Caco-2 (cell line): ENCODE data around the gene ACLY. TPM values are rescaled to one million over a fixed set of nuclear protein-coding genes. Genes with fewer than 3 reads are reported as not detected.

Experiments
- BruUV-seq: library from RNA; stranded (reverse); fragments of 400-500 nt; replicated peaks from 2 replicates; lab custom pipeline; 2021; lab: Mats Ljungman, UMichigan
- CTCF ChIA-PET: fragments of 300-600 bp; sonication (Branson Sonifier 250); formaldehyde crosslinking; loops from one replicate; lab custom pipeline; 2022; ENCODE audit warnings: antibody characterized with exemption; lab: Charles Lee
- POLR2A ChIA-PET: fragments of 300-600 bp; sonication (Branson Sonifier 250); formaldehyde crosslinking; loops from one replicate; lab custom pipeline; 2022; ENCODE audit warnings: antibody characterized with exemption; lab: Charles Lee
- DNase-seq, 2 experiments: peaks; one replicate each; pipeline versions ENCODE4 v3.0.0 to v3.0.0-alpha.2; 2020 to 2022
- H3K27me3 ChIP-seq: replicated peaks from 2 replicates; pipeline ENCODE4 v1.6.0; 2011; ENCODE audit warnings: low read length; ENCODE audit not compliant: control insufficient read depth, insufficient read depth
- H3K36me3 ChIP-seq: 2 replicates; pipeline ENCODE4 v1.5.1; 2011; ENCODE audit warnings: low read length; ENCODE audit not compliant: control insufficient read depth, insufficient read depth
- H3K4me1 ChIP-seq: fragments of 250-450 bp; sonication (Bioruptor Pico); 2 replicates; pipeline ENCODE4 v1.5.1; 2020; ENCODE audit warnings: mild to moderate bottlenecking
- H3K4me3 ChIP-seq: 2 replicates; pipeline ENCODE4 v1.5.1; 2011; ENCODE audit warnings: low read depth, mild to moderate bottlenecking, control low read depth, low read length
- H3K9me3 ChIP-seq: fragments of 250-450 bp; sonication (Bioruptor Pico); 2 replicates; pipeline ENCODE4 v1.5.1; 2020; ENCODE audit warnings: mild to moderate bottlenecking, moderate library complexity
- H3K27ac Mint-ChIP-seq: one replicate; pipeline ENCODE4 v1.8.0; 2022; ENCODE audit warnings: mixed read lengths; ENCODE audit not compliant: unreplicated experiment
- H3K27me3 Mint-ChIP-seq: one replicate; pipeline ENCODE4 v1.8.0; 2022; ENCODE audit warnings: mixed read lengths; ENCODE audit not compliant: insufficient read depth, unreplicated experiment
- H3K36me3 Mint-ChIP-seq: one replicate; pipeline ENCODE4 v1.8.0; 2022; ENCODE audit warnings: mild to moderate bottlenecking, mixed read lengths; ENCODE audit not compliant: insufficient read depth, unreplicated experiment
- H3K4me1 Mint-ChIP-seq: one replicate; pipeline ENCODE4 v1.8.0; 2022; ENCODE audit warnings: low read depth, mixed read lengths; ENCODE audit not compliant: unreplicated experiment
- H3K4me3 Mint-ChIP-seq: one replicate; pipeline ENCODE4 v1.8.0; 2022; ENCODE audit warnings: mild to moderate bottlenecking, moderate library complexity, mixed read lengths; ENCODE audit not compliant: unreplicated experiment
- H3K9me3 Mint-ChIP-seq: one replicate; pipeline ENCODE4 v1.8.0; 2022; ENCODE audit warnings: mixed read lengths; ENCODE audit not compliant: unreplicated experiment
- CTCF ChIP-seq, 2 experiments: fragments of 200-600 bp in 1 of 2; IDR thresholded peaks; 1 replicate in 1 of 2; 2 replicates in 1 of 2; pipeline versions ENCODE4 v1.5.1 to v1.8.0; 2011 to 2022; ENCODE audit warnings: antibody characterized with exemption in 1 of 2, control low read depth in 1 of 2, inconsistent platforms in 1 of 2, low read depth in 1 of 2, low read length in 1 of 2, mild to moderate bottlenecking in 1 of 2, moderate library complexity in 1 of 2; ENCODE audit not compliant: insufficient read depth in 1 of 2, severe bottlenecking in 1 of 2, unreplicated experiment in 1 of 2
- intact Hi-C: fragments of 100-400 bp; cut with micrococcal nuclease; formaldehyde crosslinking; loops from one replicate; pipeline ENCODE4 v1.10.0; 2022; ENCODE audit not compliant: unreplicated experiment
- total RNA-seq: library from RNA; stranded (reverse); gene quantifications from 2 replicates; pipeline ENCODE4 v1.2.3, GENCODE V29; 2022

ACLY gene
- total RNA-seq, 1 experiment from 2014 or later, result 246 TPM

GRCh38 chr17:41870097-41870496 lies 48.7 kb downstream of the ACLY start:
- Mint-ChIP-seq H3K27ac (no peak overlapping the region), H3K36me3 (peaks cover 85% of the 10 kb centered on the region), H3K9me3 (no peaks in the 10 kb centered on the region), H3K4me3 (no peak overlapping the region), H3K4me1 (no peaks in the 10 kb centered on the region), H3K27me3 (no peaks in the 10 kb centered on the region)
- Histone ChIP-seq H3K4me1 (0 out of 2 replicates have a peak, but pooled peaks cover 5% of the 10 kb centered on the region), H3K36me3 (peaks cover 10% of the 10 kb centered on the region), H3K4me3 (no peak overlapping the region), H3K27me3 (no peaks in the 10 kb centered on the region), H3K9me3 (no peaks in the 10 kb centered on the region)
- intact Hi-C loops, result no loop called here
- DNase-seq, result no peak
- no peak for TF ChIP-seq CTCF (IDR thresholded peaks at IDR 0.05; ENCODE audit: insufficient read depth in 1 of 2, low read depth in 1 of 2, low read length in 1 of 2, severe bottlenecking in 1 of 2, unreplicated experiment in 1 of 2)
- CTCF ChIA-PET, result interaction anchor here (0.5 to 0.6 kb wide), 2 partner anchors 14 to 87 kb away, joined by 5 to 9 read pairs; no protein-coding TSS in a partner anchor
- BruUV-seq, result no TSS peak
- POLR2A ChIA-PET, result no interaction called here

- intact Hi-C loops, result no loop called here
- H3K36me3 Mint-ChIP-seq, result peaks cover 80% of the 10 kb centered on the region
- BruUV-seq, result no TSS peak
These were observed 49.3 kb downstream of the ACLY start for GRCh38 chr17:41869426-41869825.

GRCh38 chr17:41868568-41868967 lies 50.2 kb downstream of the ACLY start:
- ChIA-PET POLR2A (interaction anchor here (0.6 kb wide), 1 partner anchor 149 kb away, joined by 5 read pairs; the partner anchor contains the start of gene DNAJC7), CTCF (no interaction called here)
- BruUV-seq, result no TSS peak
- H3K4me3 Mint-ChIP-seq, result peak overlapping the region; percentile 9
- no peaks in the 10 kb centered on the region for H3K9me3 Mint-ChIP-seq
- H3K4me3 ChIP-seq, result no peak overlapping the region
- DNase-seq, result no peak
- no peak overlapping the region for H3K27ac Mint-ChIP-seq
- no peaks in the 10 kb centered on the region for H3K4me1 Mint-ChIP-seq
- no peak for TF ChIP-seq CTCF (IDR thresholded peaks at IDR 0.05; ENCODE audit: insufficient read depth in 1 of 2, low read depth in 1 of 2, low read length in 1 of 2, severe bottlenecking in 1 of 2, unreplicated experiment in 1 of 2)
- H3K27me3 ChIP-seq, result no peaks in the 10 kb centered on the region
- H3K27me3 Mint-ChIP-seq, result no peaks in the 10 kb centered on the region
- H3K36me3 Mint-ChIP-seq, result peaks cover 72% of the 10 kb centered on the region
- peaks cover 10% of the 10 kb centered on the region for H3K36me3 ChIP-seq
- intact Hi-C loops, result no loop called here
- H3K9me3 ChIP-seq, result no peaks in the 10 kb centered on the region
- H3K4me1 ChIP-seq, result peaks cover 12% of the 10 kb centered on the region

More at GRCh38 chr17:41869426-41869825, 49.3 kb downstream of the ACLY start:
- Mint-ChIP-seq H3K9me3 (no peaks in the 10 kb centered on the region), H3K27me3 (no peaks in the 10 kb centered on the region), H3K27ac (no peak overlapping the region), H3K4me3 (no peak overlapping the region), H3K4me1 (no peaks in the 10 kb centered on the region)
- no peak for DNase-seq
- Histone ChIP-seq H3K4me1 (0 out of 2 replicates have a peak, but pooled peaks cover 5% of the 10 kb centered on the region), H3K36me3 (peaks cover 10% of the 10 kb centered on the region), H3K9me3 (no peaks in the 10 kb centered on the region), H3K27me3 (no peaks in the 10 kb centered on the region), H3K4me3 (no peak overlapping the region)
- no peak for TF ChIP-seq CTCF (IDR thresholded peaks at IDR 0.05; ENCODE audit: insufficient read depth in 1 of 2, low read depth in 1 of 2, low read length in 1 of 2, severe bottlenecking in 1 of 2, unreplicated experiment in 1 of 2)
- CTCF ChIA-PET, result no interaction called here
- POLR2A ChIA-PET, result no interaction called here
